Measurements from ENCODE around the gene CNTN1. TPM values are rescaled to one million over a fixed set of nuclear protein-coding genes. Genes with fewer than 3 reads are reported as not detected.

The CNTN1 gene
- total and polyA plus RNA-seq, 2 of the 8 experiments (the other 6 are each of a cell fraction or from before 2014, with no cell fraction given), result 7.2 to 21.8 TPM

GRCh38 chr12:40733871-40734270, 41.6 kb downstream of the CNTN1 start (continued):
- TF ChIP-seq KDM5A (IDR thresholded peaks at IDR 0.05; ENCODE audit: low read length) (no peak), SP1 (IDR thresholded peaks at IDR 0.05; ENCODE audit: low read depth, low read length) (no peak), SP2 (IDR thresholded peaks at IDR 0.05; ENCODE audit: low read length) (no peak), TBP (IDR thresholded peaks at IDR 0.05; ENCODE audit: low read depth, low read length) (no peak), SRF (IDR thresholded peaks at IDR 0.05; ENCODE audit: low read depth, low read length) (no peak), SIN3A (conservative IDR thresholded peaks at IDR 0.05 in 1 of 2, IDR thresholded peaks at IDR 0.05 in 1 of 2; ENCODE audit: low read depth in 1 of 2, low read length in 2 of 2) (no peak), ATF3 (IDR thresholded peaks at IDR 0.05; ENCODE audit: insufficient read depth, low read depth, low read length) (no peak), NRF1 (IDR thresholded peaks at IDR 0.05; ENCODE audit: low read depth, low read length) (no peak)

Data from H1 (cell line).